Measurements from ENCODE around the gene FER.

The FER gene

GRCh38 chr5:108729242-108729615 lies 18.5 kb upstream of the FER start:
- Histone ChIP-seq H2AFZ (ENCODE audit: low read length) (no peak overlapping the region), H3K27ac (ENCODE audit: low read depth, low read length, poor library complexity, severe bottlenecking) (no peak overlapping the region), H3K4me1 (ENCODE audit: insufficient read depth, low read length, severe bottlenecking) (peaks cover 45% of the 10 kb centered on the region), H3K36me3 (ENCODE audit: insufficient read depth, low read length) (no peaks in the 10 kb centered on the region), H3F3A (ENCODE audit: insufficient read depth, low read length) (no peaks in the 10 kb centered on the region), H3K4me2 (ENCODE audit: low read length) (peak overlapping the region; percentile 82), H3K27me3 (ENCODE audit: insufficient read depth, low read length) (no peaks in the 10 kb centered on the region), H3K79me2 (ENCODE audit: insufficient read depth, low read length) (no peaks in the 10 kb centered on the region), H3K4me3 (ENCODE audit: low read depth, low read length, poor library complexity, severe bottlenecking) (peak overlapping the region; percentile 71), H3K9me2 (ENCODE audit: low read depth, low read length) (no peaks in the 10 kb centered on the region), H3K9me3 (ENCODE audit: low read length) (no peaks in the 10 kb centered on the region), H3K9ac (ENCODE audit: low read length) (no peak overlapping the region; the same call in 1 of the 2 replicates), H4K20me1 (ENCODE audit: insufficient read depth, low read length) (no peaks in the 10 kb centered on the region)
- TF ChIP-seq CTCF (IDR thresholded peaks at IDR 0.05; ENCODE audit: low read length) = no peak
- no peak for TF ChIP-seq EZH2 (IDR thresholded peaks at IDR 0.05; ENCODE audit: borderline replicate concordance, low read length)

GRCh38 chr5:108730617-108731340 lies 16.9 kb upstream of the FER start:
- Histone ChIP-seq H3K36me3 (ENCODE audit: insufficient read depth, low read length) (no peaks in the 10 kb centered on the region), H3K27ac (ENCODE audit: low read depth, low read length, poor library complexity, severe bottlenecking) (no peak overlapping the region), H2AFZ (ENCODE audit: low read length) (no peak overlapping the region), H3K4me1 (ENCODE audit: insufficient read depth, low read length, severe bottlenecking) (peaks cover 45% of the 10 kb centered on the region), H3K4me2 (ENCODE audit: low read length) (no peak overlapping the region), H3K79me2 (ENCODE audit: insufficient read depth, low read length) (no peaks in the 10 kb centered on the region), H4K20me1 (ENCODE audit: insufficient read depth, low read length) (no peaks in the 10 kb centered on the region), H3K4me3 (ENCODE audit: low read depth, low read length, poor library complexity, severe bottlenecking) (no peak overlapping the region), H3K27me3 (ENCODE audit: insufficient read depth, low read length) (no peaks in the 10 kb centered on the region), H3F3A (ENCODE audit: insufficient read depth, low read length) (no peaks in the 10 kb centered on the region), H3K9me2 (ENCODE audit: low read depth, low read length) (no peaks in the 10 kb centered on the region), H3K9me3 (ENCODE audit: low read length) (no peaks in the 10 kb centered on the region), H3K9ac (ENCODE audit: low read length) (no peak overlapping the region)
- TF ChIP-seq CTCF (IDR thresholded peaks at IDR 0.05; ENCODE audit: low read length) (no peak), EZH2 (IDR thresholded peaks at IDR 0.05; ENCODE audit: borderline replicate concordance, low read length) (no peak)

- TF ChIP-seq EZH2 (IDR thresholded peaks at IDR 0.05; ENCODE audit: borderline replicate concordance, low read length) (no peak), CTCF (IDR thresholded peaks at IDR 0.05; ENCODE audit: low read length) (no peak)
- H3K9me2 ChIP-seq (ENCODE audit: low read depth, low read length) = no peaks in the 10 kb centered on the region
- no peaks in the 10 kb centered on the region for H3K9me3 ChIP-seq (ENCODE audit: low read length)
- no peak overlapping the region for H2AFZ ChIP-seq (ENCODE audit: low read length)
- no peaks in the 10 kb centered on the region for H3K27me3 ChIP-seq (ENCODE audit: insufficient read depth, low read length)
- H3K4me1 ChIP-seq (ENCODE audit: insufficient read depth, low read length, severe bottlenecking) = peaks cover 2% of the 10 kb centered on the region
- no peak overlapping the region for H3K27ac ChIP-seq (ENCODE audit: low read depth, low read length, poor library complexity, severe bottlenecking)
- H3K9ac ChIP-seq (ENCODE audit: low read length) = no peak overlapping the region
- no peaks in the 10 kb centered on the region for H3K79me2 ChIP-seq (ENCODE audit: insufficient read depth, low read length)
- H3K4me2 ChIP-seq (ENCODE audit: low read length) = no peak overlapping the region
- no peaks in the 10 kb centered on the region for H3F3A ChIP-seq (ENCODE audit: insufficient read depth, low read length)
- H3K36me3 ChIP-seq (ENCODE audit: insufficient read depth, low read length) = no peaks in the 10 kb centered on the region
- no peak overlapping the region for H3K4me3 ChIP-seq (ENCODE audit: low read depth, low read length, poor library complexity, severe bottlenecking)
- H4K20me1 ChIP-seq (ENCODE audit: insufficient read depth, low read length) = no peaks in the 10 kb centered on the region
These were observed 11.9 kb upstream of the FER start for GRCh38 chr5:108735790-108736189.
